Right renal pelvis (tissue), 4 donors: ENCODE measurements around the gene KIDINS220. TPM values are rescaled to one million over a fixed set of nuclear protein-coding genes. Genes with fewer than 3 reads are reported as not detected.

Experiments used
- polyA plus RNA-seq, 4 donors: library from polyadenylated mRNA; unstranded; fragments of 120-200 nt; gene quantifications; one replicate each; pipeline ENCODE4 v1.2.1, GENCODE V29; 2013; ENCODE audit not compliant: insufficient read length in 4 of 4

Gene KIDINS220
- polyA plus RNA-seq, 4 donors, result 82.1 to 99.5 (median 91.5) TPM

Other genes with a start within 250 kb of the KIDINS220 start
- 100 to 1,000 TPM; 291 to 350 (median 326) TPM for gene ID2, start 155.6 kb downstream of the KIDINS220 start, polyA plus RNA-seq
- 10 to 100 TPM; 54.8 to 70.2 (median 65.4) TPM for gene MBOAT2, start 166.1 kb upstream of the KIDINS220 start, polyA plus RNA-seq